OCI-LY3 (cell line): ENCODE measurements around the gene GDF15.

Experiments
- EZH2phosphoT487 ChIP-seq: fragments of 200-600 bp; shearing (Covaris generic); IDR thresholded peaks from 2 replicates; pipeline ENCODE4 v1.6.1; 2018; ENCODE audit warnings: antibody characterized with exemption, mixed run types, low read depth
- TF ChIP-seq, protein P1 (sequence below): fragments of 200-600, 300-600 bp; sonication (generic); IDR thresholded peaks from 2 replicates; pipeline ENCODE4 v1.5.1; 2014; ENCODE audit warnings: antibody characterized with exemption, low read length, low read depth

DNA sequence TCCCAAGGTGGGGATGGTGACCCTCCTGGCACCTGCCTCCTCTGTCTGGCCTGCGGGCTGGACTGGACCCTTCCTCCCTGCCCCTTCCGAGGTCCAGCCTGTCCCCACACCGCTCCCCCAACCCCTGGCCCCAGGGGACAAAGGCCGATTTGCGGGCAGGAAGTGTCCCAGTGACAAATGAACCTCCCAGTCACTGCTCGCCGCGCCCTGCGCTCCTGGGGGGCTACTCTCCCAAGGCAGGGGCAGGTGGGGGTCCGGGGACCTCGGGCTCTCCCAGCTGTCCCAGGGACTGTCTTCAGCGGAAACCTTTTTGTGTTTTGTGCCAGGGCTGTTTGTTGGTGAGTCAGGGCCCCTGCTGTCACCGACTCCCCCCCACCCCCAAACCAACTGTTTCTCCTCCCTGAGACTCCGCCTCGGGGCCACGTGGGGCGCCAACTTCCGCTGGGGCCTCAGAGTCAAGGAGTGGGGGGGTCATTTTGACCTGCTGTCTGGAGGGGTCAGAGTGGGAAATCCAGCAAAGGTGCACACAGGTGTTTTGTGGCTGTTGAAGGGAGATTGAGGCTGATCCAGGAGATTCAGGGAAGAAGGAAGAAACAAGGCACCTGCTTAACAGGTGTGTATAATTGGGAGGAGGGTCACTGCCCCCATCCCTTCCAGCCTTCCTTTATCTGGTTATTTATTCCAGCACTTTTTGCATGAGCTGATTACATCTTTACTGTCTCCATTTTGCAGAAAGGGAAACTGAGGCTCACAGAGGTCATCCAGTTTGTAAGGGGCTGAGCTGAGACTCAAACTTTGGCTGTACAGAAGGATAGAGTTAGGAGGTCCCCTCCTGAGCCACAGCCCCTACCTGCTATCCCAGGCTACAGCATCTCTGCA, 44.7 kb upstream of the GDF15 start:
- TF ChIP-seq, protein P1, sequence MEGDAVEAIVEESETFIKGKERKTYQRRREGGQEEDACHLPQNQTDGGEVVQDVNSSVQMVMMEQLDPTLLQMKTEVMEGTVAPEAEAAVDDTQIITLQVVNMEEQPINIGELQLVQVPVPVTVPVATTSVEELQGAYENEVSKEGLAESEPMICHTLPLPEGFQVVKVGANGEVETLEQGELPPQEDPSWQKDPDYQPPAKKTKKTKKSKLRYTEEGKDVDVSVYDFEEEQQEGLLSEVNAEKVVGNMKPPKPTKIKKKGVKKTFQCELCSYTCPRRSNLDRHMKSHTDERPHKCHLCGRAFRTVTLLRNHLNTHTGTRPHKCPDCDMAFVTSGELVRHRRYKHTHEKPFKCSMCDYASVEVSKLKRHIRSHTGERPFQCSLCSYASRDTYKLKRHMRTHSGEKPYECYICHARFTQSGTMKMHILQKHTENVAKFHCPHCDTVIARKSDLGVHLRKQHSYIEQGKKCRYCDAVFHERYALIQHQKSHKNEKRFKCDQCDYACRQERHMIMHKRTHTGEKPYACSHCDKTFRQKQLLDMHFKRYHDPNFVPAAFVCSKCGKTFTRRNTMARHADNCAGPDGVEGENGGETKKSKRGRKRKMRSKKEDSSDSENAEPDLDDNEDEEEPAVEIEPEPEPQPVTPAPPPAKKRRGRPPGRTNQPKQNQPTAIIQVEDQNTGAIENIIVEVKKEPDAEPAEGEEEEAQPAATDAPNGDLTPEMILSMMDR: peak; percentile 21; the same call in 1 of the 2 replicates
- no peak for TF ChIP-seq EZH2phosphoT487
